ENCODE results near the gene RPS15A. TPM values are rescaled to one million over a fixed set of nuclear protein-coding genes. Genes with fewer than 3 reads are reported as not detected.

RPS15A gene
- total RNA-seq (1,000 to 10,000 TPM in 1 of 2 donors, 100 to 1,000 TPM in 1; 703 to 1,185 TPM), polyA plus RNA-seq (1,000 to 10,000 TPM in 1 of 2 donors, 100 to 1,000 TPM in 1; 349 to 1,088 TPM)

DNA sequence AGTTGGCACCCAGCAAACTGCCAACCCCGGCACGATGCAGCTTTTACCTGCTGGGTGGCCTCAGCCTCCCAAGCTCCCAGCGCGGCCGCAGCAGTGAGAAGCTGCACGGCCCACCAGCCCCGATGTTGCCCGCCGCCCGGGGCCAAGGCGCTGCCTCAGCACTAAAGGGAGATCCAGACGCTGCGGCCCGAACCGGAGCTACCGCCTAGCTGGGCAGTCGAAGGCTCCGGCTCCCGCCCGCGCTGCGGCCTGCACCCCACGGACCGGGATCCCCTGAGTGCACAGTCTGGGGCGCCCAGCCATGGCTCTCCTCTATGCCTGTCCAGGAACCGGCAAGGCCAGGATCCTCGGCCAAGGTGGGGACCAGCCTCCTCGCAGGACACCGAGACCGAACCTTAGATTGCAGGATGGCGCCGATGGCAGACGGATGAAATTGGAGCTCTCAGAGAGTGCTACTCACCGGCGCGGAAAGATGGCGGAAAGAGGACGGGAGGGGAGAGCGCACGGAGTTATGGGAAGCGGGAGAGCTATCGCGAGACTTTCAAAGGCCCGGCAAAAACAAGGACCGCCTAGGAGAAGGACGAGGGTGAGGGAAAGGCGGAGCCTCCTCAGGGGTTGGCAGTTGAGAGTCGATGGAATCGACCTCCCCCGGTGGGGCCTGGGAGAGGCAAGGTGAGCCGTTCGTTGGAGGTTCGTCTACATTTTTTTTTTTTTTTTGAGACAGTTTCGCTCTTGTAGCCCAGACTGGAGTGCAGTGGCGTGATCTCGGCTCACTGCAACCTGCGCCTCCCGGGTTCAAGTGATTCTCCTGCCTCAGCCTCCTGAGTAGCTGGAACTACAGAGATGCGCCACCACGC, at the start of gene RPS15A:
TSS of gene RPS15A (minus strand) at position 485 of the 857 bp plus-strand sequence. CDS start 1,221 bp downstream, outside the sequence.
- Histone ChIP-seq H3K9me3 (ENCODE audit: control insufficient read depth in 4 of 4, low read length in 3 of 4) (no peaks in the 10 kb centered on the region), H3K9ac (ENCODE audit: low read depth in 1 of 2, low read length in 2 of 2) (peak within 1 kb of the TSS; percentile 94 to 95), H3K36me3 (ENCODE audit: control insufficient read depth in 4 of 4, insufficient read depth in 3 of 4, low read depth in 1 of 4, low read length in 3 of 4) (peaks cover 13 to 48% (median 25%) of the 10 kb centered on the region in 4 donors), H3K27me3 (ENCODE audit: control insufficient read depth in 4 of 4, insufficient read depth in 4 of 4, low read length in 3 of 4) (no peaks in the 10 kb centered on the region), H3K4me1 (ENCODE audit: control insufficient read depth in 4 of 4, insufficient read depth in 4 of 4, low read length in 3 of 4) (peaks cover 4 to 29% (median 21%) of the 10 kb centered on the region in 4 donors), H3K27ac (ENCODE audit: low read depth in 1 of 2, low read length in 2 of 2) (peak within 1 kb of the TSS; percentile 55 to 64), H3K4me3 (ENCODE audit: low read depth in 1 of 3, low read length in 3 of 3) (peak within 1 kb of the TSS; percentile 65 to 97 (median 89))
- 3% methylated on average over 60 of the region's 60 CpGs for WGBS
- DNase-seq (ENCODE audit: low spot score): peak; percentile 88
- TF ChIP-seq RXRA (IDR thresholded peaks at IDR 0.05) (peak in 1 of 2 donors; percentile 55), SP1 (IDR thresholded peaks at IDR 0.05) (peak; percentile 49), RAD21 (IDR thresholded peaks at IDR 0.05) (peak in 1 of 2 donors; percentile 38), HNF4A (conservative IDR thresholded peaks at IDR 0.05) (no peak), ZBTB33 (IDR thresholded peaks at IDR 0.05) (peak; percentile 99), CTCF (IDR thresholded peaks at IDR 0.05; ENCODE audit: low read depth, low read length, missing input control) (no peak), JUND (IDR thresholded peaks at IDR 0.05) (no peak), FOXA2 (IDR thresholded peaks at IDR 0.05) (peak; percentile 9), HNF4G (IDR thresholded peaks at IDR 0.05) (no peak), EGR1 (IDR thresholded peaks at IDR 0.05; ENCODE audit: low read depth in 2 of 2) (no peak), YY1 (IDR thresholded peaks at IDR 0.05) (peak; percentile 99), TAF1 (conservative IDR thresholded peaks at IDR 0.05) (peak; percentile 98), NR2F2 (IDR thresholded peaks at IDR 0.05) (no peak), GABPA (IDR thresholded peaks at IDR 0.05 in 1 of 2, conservative IDR thresholded peaks at IDR 0.05 in 1 of 2) (peak in 1 of 2 donors; percentile 65), FOXA1 (IDR thresholded peaks at IDR 0.05) (no peak), ATF3 (IDR thresholded peaks at IDR 0.05) (no peak)
- TF ChIP-seq, protein P1, sequence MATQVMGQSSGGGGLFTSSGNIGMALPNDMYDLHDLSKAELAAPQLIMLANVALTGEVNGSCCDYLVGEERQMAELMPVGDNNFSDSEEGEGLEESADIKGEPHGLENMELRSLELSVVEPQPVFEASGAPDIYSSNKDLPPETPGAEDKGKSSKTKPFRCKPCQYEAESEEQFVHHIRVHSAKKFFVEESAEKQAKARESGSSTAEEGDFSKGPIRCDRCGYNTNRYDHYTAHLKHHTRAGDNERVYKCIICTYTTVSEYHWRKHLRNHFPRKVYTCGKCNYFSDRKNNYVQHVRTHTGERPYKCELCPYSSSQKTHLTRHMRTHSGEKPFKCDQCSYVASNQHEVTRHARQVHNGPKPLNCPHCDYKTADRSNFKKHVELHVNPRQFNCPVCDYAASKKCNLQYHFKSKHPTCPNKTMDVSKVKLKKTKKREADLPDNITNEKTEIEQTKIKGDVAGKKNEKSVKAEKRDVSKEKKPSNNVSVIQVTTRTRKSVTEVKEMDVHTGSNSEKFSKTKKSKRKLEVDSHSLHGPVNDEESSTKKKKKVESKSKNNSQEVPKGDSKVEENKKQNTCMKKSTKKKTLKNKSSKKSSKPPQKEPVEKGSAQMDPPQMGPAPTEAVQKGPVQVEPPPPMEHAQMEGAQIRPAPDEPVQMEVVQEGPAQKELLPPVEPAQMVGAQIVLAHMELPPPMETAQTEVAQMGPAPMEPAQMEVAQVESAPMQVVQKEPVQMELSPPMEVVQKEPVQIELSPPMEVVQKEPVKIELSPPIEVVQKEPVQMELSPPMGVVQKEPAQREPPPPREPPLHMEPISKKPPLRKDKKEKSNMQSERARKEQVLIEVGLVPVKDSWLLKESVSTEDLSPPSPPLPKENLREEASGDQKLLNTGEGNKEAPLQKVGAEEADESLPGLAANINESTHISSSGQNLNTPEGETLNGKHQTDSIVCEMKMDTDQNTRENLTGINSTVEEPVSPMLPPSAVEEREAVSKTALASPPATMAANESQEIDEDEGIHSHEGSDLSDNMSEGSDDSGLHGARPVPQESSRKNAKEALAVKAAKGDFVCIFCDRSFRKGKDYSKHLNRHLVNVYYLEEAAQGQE (IDR thresholded peaks at IDR 0.05): peak; percentile 92
- TF ChIP-seq, protein P2, sequence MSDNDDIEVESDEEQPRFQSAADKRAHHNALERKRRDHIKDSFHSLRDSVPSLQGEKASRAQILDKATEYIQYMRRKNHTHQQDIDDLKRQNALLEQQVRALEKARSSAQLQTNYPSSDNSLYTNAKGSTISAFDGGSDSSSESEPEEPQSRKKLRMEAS (IDR thresholded peaks at IDR 0.05): peak; percentile 71

All from liver (tissue), 9 donors.